H9 (cell line): ENCODE measurements around the gene ZNF474. TPM values are rescaled to one million over a fixed set of nuclear protein-coding genes. Genes with fewer than 3 reads are reported as not detected.

ENCODE experiments used
- DNase-seq: peaks from one replicate; pipeline ENCODE4 v3.0.0-alpha.2; 2017
- H2AFZ ChIP-seq: one replicate; pipeline ENCODE4 v1.6.1; 2013; ENCODE audit warnings: mild to moderate bottlenecking, low read length, control low read depth, moderate library complexity
- H2AK5ac ChIP-seq: 2 replicates; pipeline ENCODE4 v1.6.1; 2013; ENCODE audit warnings: low read length, control low read depth, mixed read lengths; ENCODE audit not compliant: insufficient read length
- H2BK120ac ChIP-seq: one replicate; pipeline ENCODE4 v1.6.1; 2013; ENCODE audit warnings: low read depth, mild to moderate bottlenecking, low read length, control low read depth, inconsistent platforms; ENCODE audit not compliant: poor library complexity, severe bottlenecking
- H2BK12ac ChIP-seq: 2 replicates; pipeline ENCODE4 v1.6.1; 2013; ENCODE audit warnings: low read length, control low read depth, mixed read lengths, low read depth; ENCODE audit not compliant: insufficient read length
- H2BK15ac ChIP-seq: 2 replicates; pipeline ENCODE4 v1.6.1; 2013; ENCODE audit warnings: low read depth, low read length, control low read depth
- H2BK20ac ChIP-seq: one replicate; pipeline ENCODE4 v1.6.1; 2013; ENCODE audit warnings: low read depth, mild to moderate bottlenecking, low read length, control low read depth, inconsistent platforms; ENCODE audit not compliant: poor library complexity, severe bottlenecking
- H2BK5ac ChIP-seq: 2 replicates; pipeline ENCODE4 v1.6.1; 2013; ENCODE audit warnings: low read length, control low read depth, mixed read lengths; ENCODE audit not compliant: insufficient read length
- H3K14ac ChIP-seq: 2 replicates; pipeline ENCODE4 v1.6.1; 2013; ENCODE audit warnings: low read length, control low read depth; ENCODE audit not compliant: insufficient read depth
- H3K18ac ChIP-seq: 2 replicates; pipeline ENCODE4 v1.6.1; 2013; ENCODE audit warnings: low read depth, mild to moderate bottlenecking, mixed read lengths, low read length, control low read depth; ENCODE audit not compliant: insufficient read length
- H3K23ac ChIP-seq: 2 replicates; pipeline ENCODE4 v1.6.1; 2013; ENCODE audit warnings: low read length, control low read depth, mixed read lengths, low read depth; ENCODE audit not compliant: insufficient read length
- H3K23me2 ChIP-seq: 2 replicates; pipeline ENCODE4 v1.6.1; 2013; ENCODE audit warnings: low read depth, mild to moderate bottlenecking, mixed read lengths, low read length, control low read depth; ENCODE audit not compliant: insufficient read length, poor library complexity, severe bottlenecking
- H3K27ac ChIP-seq: 2 replicates; pipeline ENCODE4 v1.5.1; 2013; ENCODE audit warnings: low read length, control low read depth, mixed read lengths, low read depth; ENCODE audit not compliant: insufficient read length
- H3K27me3 ChIP-seq: 2 replicates; pipeline ENCODE4 v1.6.1; 2013; ENCODE audit warnings: low read length, control low read depth, inconsistent platforms; ENCODE audit not compliant: insufficient read depth
- H3K4ac ChIP-seq: 2 replicates; pipeline ENCODE4 v1.6.1; 2013; ENCODE audit warnings: low read depth, mild to moderate bottlenecking, control low read depth, inconsistent platforms, low read length, moderate library complexity
- H3K4me1 ChIP-seq: 2 replicates; pipeline ENCODE4 v1.6.1; 2013; ENCODE audit warnings: low read length, control low read depth, inconsistent platforms; ENCODE audit not compliant: insufficient read depth
- H3K4me2 ChIP-seq: 2 replicates; pipeline ENCODE4 v1.6.1; 2013; ENCODE audit warnings: low read length, control low read depth, mixed read lengths; ENCODE audit not compliant: insufficient read length, insufficient read depth
- H3K56ac ChIP-seq: 2 replicates; pipeline ENCODE4 v1.6.1; 2013; ENCODE audit warnings: low read depth, mild to moderate bottlenecking, mixed read lengths, low read length, control low read depth; ENCODE audit not compliant: insufficient read length
- H3K79me1 ChIP-seq: 2 replicates; pipeline ENCODE4 v1.6.1; 2013; ENCODE audit warnings: low read depth, mild to moderate bottlenecking, moderate library complexity, low read length, control low read depth, inconsistent platforms; ENCODE audit not compliant: insufficient read depth, poor library complexity, severe bottlenecking
- H3K79me2 ChIP-seq: 2 replicates; pipeline ENCODE4 v1.6.1; 2013; ENCODE audit warnings: low read length, control low read depth, inconsistent platforms; ENCODE audit not compliant: insufficient read depth
- H3K9ac ChIP-seq: 2 replicates; pipeline ENCODE4 v1.6.1; 2013; ENCODE audit warnings: low read length, control low read depth, mixed read lengths; ENCODE audit not compliant: insufficient read length; ENCODE audit errors: extremely low read depth
- H3K9me3 ChIP-seq: one replicate; pipeline ENCODE4 v1.6.1; 2013; ENCODE audit warnings: low read depth, low read length, inconsistent platforms; ENCODE audit not compliant: control insufficient read depth
- H3T11ph ChIP-seq: one replicate; pipeline ENCODE4 v1.6.1; 2013; ENCODE audit warnings: mild to moderate bottlenecking, low read length, control low read depth, inconsistent platforms
- H4K20me1 ChIP-seq: one replicate; pipeline ENCODE4 v1.6.1; 2013; ENCODE audit not compliant: control insufficient read depth, insufficient read length, insufficient read depth
- H4K5ac ChIP-seq: 2 replicates; pipeline ENCODE4 v1.6.1; 2013; ENCODE audit warnings: low read depth, mild to moderate bottlenecking, mixed read lengths, low read length, control low read depth; ENCODE audit not compliant: insufficient read length
- H4K8ac ChIP-seq: replicated peaks from 2 replicates; pipeline ENCODE4 v1.6.1; 2013; ENCODE audit warnings: low read length, control low read depth, mixed read lengths, low read depth; ENCODE audit not compliant: insufficient read length
- H4K91ac ChIP-seq: 2 replicates; pipeline ENCODE4 v1.6.1; 2013; ENCODE audit warnings: low read depth, mild to moderate bottlenecking, moderate library complexity, mixed read lengths, low read length, control low read depth; ENCODE audit not compliant: insufficient read length
- H3K27ac Mint-ChIP-seq, 3 experiments: 2 replicates in 2 of 3; 3 replicates in 1 of 3; pipeline ENCODE4 v1.8.0; 2020 to 2021; ENCODE audit warnings: mixed read lengths in 3 of 3, mild to moderate bottlenecking in 1 of 3, moderate library complexity in 1 of 3
- H3K27me3 Mint-ChIP-seq: 2 replicates; pipeline ENCODE4 v1.8.0; 2021; ENCODE audit warnings: low read depth, mild to moderate bottlenecking, moderate library complexity, mixed read lengths
- H3K36me3 Mint-ChIP-seq, 3 experiments: 2 replicates in 2 of 3; 3 replicates in 1 of 3; pipeline ENCODE4 v1.8.0; 2020 to 2021; ENCODE audit warnings: low read depth in 3 of 3, mixed read lengths in 3 of 3; ENCODE audit not compliant: insufficient read depth in 1 of 3
- H3K4me1 Mint-ChIP-seq, 2 experiments: 2 replicates each; pipeline ENCODE4 v1.8.0; 2020; ENCODE audit warnings: mixed read lengths in 2 of 2
- H3K4me3 Mint-ChIP-seq, 2 experiments: 2 replicates in 1 of 2; 3 replicates in 1 of 2; pipeline ENCODE4 v1.8.0; 2020 to 2021; ENCODE audit warnings: mild to moderate bottlenecking in 2 of 2, mixed read lengths in 2 of 2, moderate library complexity in 1 of 2
- H3K9me3 Mint-ChIP-seq, 2 experiments: 2 replicates in 1 of 2; 3 replicates in 1 of 2; pipeline ENCODE4 v1.8.0; 2020; ENCODE audit warnings: mild to moderate bottlenecking in 2 of 2, mixed read lengths in 2 of 2, moderate library complexity in 1 of 2
- CTCF ChIP-seq: fragments of 200-600 bp; sonication (generic); conservative IDR thresholded peaks from 3 replicates; pipeline ENCODE4 v1.8.0; 2021; ENCODE audit warnings: antibody characterized with exemption, mild to moderate bottlenecking
- WGBS: extraction: QIAGEN DNeasy Blood & Tissue Kit; methylation state at CpG from one replicate; pipeline ENCODE4 v1.1.7; 2013; ENCODE audit warnings: missing lambda C conversion rate, low lambda C conversion rate, mixed read lengths; ENCODE audit not compliant: insufficient read length; ENCODE audit errors: extremely low coverage; 5-methylcytosine and 5-hydroxymethylcytosine counted together
- total RNA-seq: library from RNA; stranded (reverse); gene quantifications from 2 replicates; pipeline ENCODE4 v1.2.1, GENCODE V29; 2021

The ZNF474 gene
- total RNA-seq, 1 experiment from 2014 or later, result not detected

GRCh38 chr5:122201365-122201764 is 72.0 kb downstream of the ZNF474 start:
- Histone ChIP-seq H2BK15ac (no peak overlapping the region), H4K20me1 (no peaks in the 10 kb centered on the region), H3K9me3 (no peaks in the 10 kb centered on the region), H3K18ac (no peak overlapping the region), H3K79me1 (no peaks in the 10 kb centered on the region), H3K14ac (no peak overlapping the region), H3K23ac (no peak overlapping the region), H2BK5ac (no peak overlapping the region), H2AFZ (no peak overlapping the region), H3T11ph (no peak overlapping the region), H3K79me2 (no peaks in the 10 kb centered on the region), H3K9ac (no peak overlapping the region), H3K27ac (no peak overlapping the region), H2BK120ac (no peak overlapping the region), H2AK5ac (no peak overlapping the region), H2BK20ac (no peak overlapping the region), H3K4me1 (no peaks in the 10 kb centered on the region), H3K23me2 (no peaks in the 10 kb centered on the region), H3K56ac (no peak overlapping the region), H4K91ac (no peak overlapping the region), H3K4me2 (no peak overlapping the region), H4K8ac (no peak overlapping the region), H2BK12ac (no peak overlapping the region), H4K5ac (no peak overlapping the region), H3K4ac (no peak overlapping the region), H3K27me3 (no peaks in the 10 kb centered on the region)
- DNase-seq, result no peak
- TF ChIP-seq CTCF, result no peak
- no peaks in the 10 kb centered on the region for H3K36me3 Mint-ChIP-seq
- H3K4me1 Mint-ChIP-seq, result peaks cover 9 to 10% of the 10 kb centered on the region in 2 experiments
- WGBS, result no CpG with 5 or more reads among the region's 3 CpGs
- no peaks in the 10 kb centered on the region; a peak in 1 of 5 replicates for H3K9me3 Mint-ChIP-seq
- no peak overlapping the region for H3K27ac Mint-ChIP-seq
- no peaks in the 10 kb centered on the region for H3K27me3 Mint-ChIP-seq
- no peak overlapping the region for H3K4me3 Mint-ChIP-seq
